Dermis microvascular lymphatic vessel endothelial cell (primary cell): ENCODE results near the gene FHIT. TPM values are rescaled to one million over a fixed set of nuclear protein-coding genes. Genes with fewer than 3 reads are reported as not detected.

ENCODE experiments used
- DNase-seq, 2 donors: peaks; one replicate each; pipeline versions ENCODE4 v3.0.0 to v3.0.0-alpha.2; 2010; ENCODE audit warnings: low read depth in 2 of 2
- total RNA-seq: library from RNA; depleted of rRNA; stranded (reverse); fragments of >200 nt; gene quantifications from 2 replicates; pipeline ENCODE4 v1.2.1, GENCODE V29; 2014

Gene FHIT
- total RNA-seq, 1 donor from 2014 or later: 0.51 TPM

GRCh38 chr3:60023189-60023588 is 1228.1 kb downstream of the FHIT start:
- no peak for DNase-seq

- no peak for DNase-seq
Observed at GRCh38 chr3:60017631-60018030, 1233.6 kb downstream of the FHIT start.

GRCh38 chr3:60015032-60015705 is 1236.1 kb downstream of the FHIT start:
- DNase-seq: no peak

- no peak for DNase-seq
Observed at GRCh38 chr3:60013241-60013640, 1238.0 kb downstream of the FHIT start.

GRCh38 chr3:60011218-60011617 is 1240.0 kb downstream of the FHIT start:
- no peak for DNase-seq

- DNase-seq: no peak
Observed at GRCh38 chr3:60010781-60011180, 1240.5 kb downstream of the FHIT start.

GRCh38 chr3:60009931-60010478 is 1241.2 kb downstream of the FHIT start:
- no peak for DNase-seq

GRCh38 chr3:60001369-60001768 is 1249.9 kb downstream of the FHIT start:
- no peak for DNase-seq

GRCh38 chr3:60000311-60001105 is 1250.7 kb downstream of the FHIT start:
- DNase-seq: no peak

- no peak for DNase-seq
Observed at GRCh38 chr3:59998058-59998457, 1253.2 kb downstream of the FHIT start.

- no peak for DNase-seq
Observed at GRCh38 chr3:59997583-59997982, 1253.7 kb downstream of the FHIT start.

GRCh38 chr3:59996056-59996455 is 1255.2 kb downstream of the FHIT start:
- DNase-seq: no peak

GRCh38 chr3:59995563-59995962 is 1255.7 kb downstream of the FHIT start:
- DNase-seq: no peak

- no peak for DNase-seq
Observed at GRCh38 chr3:59994732-59995304, 1256.4 kb downstream of the FHIT start.

GRCh38 chr3:59992578-59992977 is 1258.7 kb downstream of the FHIT start:
- DNase-seq: no peak

GRCh38 chr3:59990915-59991314 is 1260.3 kb downstream of the FHIT start:
- DNase-seq: no peak

GRCh38 chr3:59982510-59982909 is 1268.7 kb downstream of the FHIT start:
- no peak for DNase-seq

GRCh38 chr3:59981377-59981776 is 1269.9 kb downstream of the FHIT start:
- DNase-seq: no peak

GRCh38 chr3:59980576-59980975 is 1270.7 kb downstream of the FHIT start:
- no peak for DNase-seq

- no peak for DNase-seq
Observed at GRCh38 chr3:59979542-59979941, 1271.7 kb downstream of the FHIT start.

GRCh38 chr3:59978979-59979378 is 1272.3 kb downstream of the FHIT start:
- DNase-seq: no peak

GRCh38 chr3:59970796-59971195 is 1280.5 kb downstream of the FHIT start:
- no peak for DNase-seq
